ACC112 (cell line): Measurements from ENCODE around the gene LAMA3.
A peak's percentile ranks its signal among the peaks of the same experiment; 100 is the strongest.

ENCODE experiments used
- H2AFZ ChIP-seq: fragments of 200-600 bp; sonication (generic); one replicate; pipeline ENCODE4 v1.6.0; 2017; ENCODE audit warnings: antibody characterized with exemption, low read length; ENCODE audit not compliant: unreplicated experiment
- H3K27ac ChIP-seq: fragments of 200-600 bp; sonication (generic); 2 replicates; pipeline ENCODE4 v1.5.1; 2014; ENCODE audit warnings: low read depth, mild to moderate bottlenecking, antibody characterized with exemption, low read length, moderate library complexity
- H3K27me3 ChIP-seq: fragments of 200-600 bp; sonication (generic); 2 replicates; pipeline ENCODE4 v1.6.1; 2014; ENCODE audit warnings: mild to moderate bottlenecking, antibody characterized with exemption, low read length, moderate library complexity, mixed read lengths; ENCODE audit not compliant: insufficient read depth
- H3K36me3 ChIP-seq: fragments of 200-600 bp; sonication (generic); 2 replicates; pipeline ENCODE4 v1.6.1; 2016; ENCODE audit warnings: mild to moderate bottlenecking, antibody characterized with exemption, low read length, moderate library complexity, mixed read lengths; ENCODE audit not compliant: insufficient read depth
- H3K4me1 ChIP-seq: fragments of 200-600 bp; sonication (generic); one replicate; pipeline ENCODE4 v1.6.1; 2016; ENCODE audit warnings: low read length, mixed read lengths; ENCODE audit not compliant: insufficient read depth, unreplicated experiment, control insufficient read depth
- H3K4me3 ChIP-seq: fragments of 200-600 bp; sonication (generic); 2 replicates; pipeline ENCODE4 v1.5.1; 2014; ENCODE audit warnings: mild to moderate bottlenecking, low read depth, low read length
- H3K79me2 ChIP-seq: fragments of 200-600 bp; sonication (generic); one replicate; pipeline ENCODE4 v1.6.0; 2016; ENCODE audit warnings: low read length; ENCODE audit not compliant: control insufficient read depth, unreplicated experiment, insufficient read depth

Gene LAMA3

GRCh38 chr18:23669804-23670405, 19.3 kb upstream of the LAMA3 start:
- no peak overlapping the region for H3K4me3 ChIP-seq
- no peaks in the 10 kb centered on the region for H3K79me2 ChIP-seq
- H3K4me1 ChIP-seq: peaks cover 12% of the 10 kb centered on the region
- H2AFZ ChIP-seq: no peak overlapping the region
- no peaks in the 10 kb centered on the region for H3K27me3 ChIP-seq
- H3K36me3 ChIP-seq: no peaks in the 10 kb centered on the region
- no peak overlapping the region for H3K27ac ChIP-seq

- peaks cover 12% of the 10 kb centered on the region for H3K4me1 ChIP-seq
- H2AFZ ChIP-seq: no peak overlapping the region
- no peak overlapping the region for H3K27ac ChIP-seq
- H3K36me3 ChIP-seq: no peaks in the 10 kb centered on the region
- no peak overlapping the region for H3K4me3 ChIP-seq
- H3K79me2 ChIP-seq: no peaks in the 10 kb centered on the region
- H3K27me3 ChIP-seq: no peaks in the 10 kb centered on the region
Observed at GRCh38 chr18:23671564-23671963, 17.7 kb upstream of the LAMA3 start.

- H3K36me3 ChIP-seq: no peaks in the 10 kb centered on the region
- H3K27ac ChIP-seq: no peak overlapping the region
- no peak overlapping the region for H2AFZ ChIP-seq
- peaks cover 6% of the 10 kb centered on the region for H3K27me3 ChIP-seq
- H3K4me3 ChIP-seq: no peak overlapping the region
- H3K79me2 ChIP-seq: no peaks in the 10 kb centered on the region
- H3K4me1 ChIP-seq: peaks cover 12% of the 10 kb centered on the region
Observed at GRCh38 chr18:23673725-23674124, 15.5 kb upstream of the LAMA3 start.

- peaks cover 6% of the 10 kb centered on the region for H3K27me3 ChIP-seq
- H3K27ac ChIP-seq: no peak overlapping the region
- no peaks in the 10 kb centered on the region for H3K79me2 ChIP-seq
- H3K4me3 ChIP-seq: no peak overlapping the region
- H3K36me3 ChIP-seq: no peaks in the 10 kb centered on the region
- peaks cover 9% of the 10 kb centered on the region for H3K4me1 ChIP-seq
- no peak overlapping the region for H2AFZ ChIP-seq
Observed at GRCh38 chr18:23675236-23675635, 14.0 kb upstream of the LAMA3 start.

- Histone ChIP-seq H3K4me3 (no peak overlapping the region), H3K27ac (no peak overlapping the region), H3K79me2 (no peaks in the 10 kb centered on the region), H3K4me1 (peaks cover 9% of the 10 kb centered on the region), H2AFZ (no peak overlapping the region), H3K27me3 (peaks cover 6% of the 10 kb centered on the region), H3K36me3 (no peaks in the 10 kb centered on the region)
Observed at GRCh38 chr18:23675896-23676295, 13.4 kb upstream of the LAMA3 start.

- no peak overlapping the region for H3K27ac ChIP-seq
- no peaks in the 10 kb centered on the region for H3K79me2 ChIP-seq
- peaks cover 16% of the 10 kb centered on the region for H3K4me1 ChIP-seq
- H3K36me3 ChIP-seq: no peaks in the 10 kb centered on the region
- H2AFZ ChIP-seq: no peak overlapping the region
- H3K27me3 ChIP-seq: peaks cover 6% of the 10 kb centered on the region
- no peak overlapping the region for H3K4me3 ChIP-seq
Observed at GRCh38 chr18:23682045-23682444, 7.2 kb upstream of the LAMA3 start.

GRCh38 chr18:23682472-23682871, 6.8 kb upstream of the LAMA3 start:
- no peak overlapping the region for H2AFZ ChIP-seq
- peaks cover 16% of the 10 kb centered on the region for H3K4me1 ChIP-seq
- no peak overlapping the region for H3K4me3 ChIP-seq
- H3K79me2 ChIP-seq: no peaks in the 10 kb centered on the region
- peaks cover 6% of the 10 kb centered on the region for H3K27me3 ChIP-seq
- H3K36me3 ChIP-seq: no peaks in the 10 kb centered on the region
- no peak overlapping the region for H3K27ac ChIP-seq

- Histone ChIP-seq H3K4me1 (peaks cover 16% of the 10 kb centered on the region), H2AFZ (no peak overlapping the region), H3K27me3 (peaks cover 3% of the 10 kb centered on the region; the same call in 1 of the 2 replicates), H3K27ac (no peak overlapping the region), H3K36me3 (no peaks in the 10 kb centered on the region), H3K79me2 (no peaks in the 10 kb centered on the region), H3K4me3 (no peak overlapping the region)
Observed at GRCh38 chr18:23683155-23683554, 6.1 kb upstream of the LAMA3 start.

GRCh38 chr18:23683671-23684070, 5.6 kb upstream of the LAMA3 start:
- no peak overlapping the region for H2AFZ ChIP-seq
- no peak overlapping the region for H3K27ac ChIP-seq
- no peaks in the 10 kb centered on the region for H3K79me2 ChIP-seq
- H3K36me3 ChIP-seq: no peaks in the 10 kb centered on the region
- H3K4me3 ChIP-seq: 0 out of 2 replicates have a peak overlapping the region, but pooled peaks have one; percentile 58
- H3K27me3 ChIP-seq: no peaks in the 10 kb centered on the region
- H3K4me1 ChIP-seq: peaks cover 16% of the 10 kb centered on the region

- Histone ChIP-seq H3K79me2 (no peaks in the 10 kb centered on the region), H3K36me3 (no peaks in the 10 kb centered on the region), H3K27ac (peak overlapping the region; percentile 30), H2AFZ (peak overlapping the region; percentile 77), H3K4me1 (peaks cover 16% of the 10 kb centered on the region), H3K4me3 (peak overlapping the region; percentile 58), H3K27me3 (no peaks in the 10 kb centered on the region)
Observed at GRCh38 chr18:23684515-23685197, 4.6 kb upstream of the LAMA3 start.

GRCh38 chr18:23688528-23688927, 725 bp upstream of the LAMA3 start:
- peaks cover 13% of the 10 kb centered on the region for H3K4me1 ChIP-seq
- no peaks in the 10 kb centered on the region; the same call in 1 of the 2 replicates for H3K27me3 ChIP-seq
- no peaks in the 10 kb centered on the region for H3K79me2 ChIP-seq
- peak overlapping the region; percentile 64 for H3K4me3 ChIP-seq
- H3K36me3 ChIP-seq: no peaks in the 10 kb centered on the region
- no peak overlapping the region for H2AFZ ChIP-seq
- H3K27ac ChIP-seq: no peak overlapping the region
